ENCODE measurements around the gene HERPUD1. TPM values are rescaled to one million over a fixed set of nuclear protein-coding genes. Genes with fewer than 3 reads are reported as not detected.

HERPUD1 gene
- total and polyA plus RNA-seq, 2 of the 13 experiments (the other 11 are each of a cell fraction or from before 2014, with no cell fraction given) = 96.2 to 323 TPM

GRCh38 chr16:56972403-56973293, 40.7 kb downstream of the HERPUD1 start (continued):
- TF ChIP-seq PHF21A (CRISPR knock-in tag; IDR thresholded peaks at IDR 0.05) = no peak
- TF ChIP-seq ZNF124 (CRISPR knock-in tag; IDR thresholded peaks at IDR 0.05) = 0 out of 2 replicates have a peak, but pooled peaks have one; percentile 17
- no peak for TF ChIP-seq ZNF784 (CRISPR knock-in tag; IDR thresholded peaks at IDR 0.05; ENCODE audit: borderline replicate concordance)
- TF ChIP-seq AHR (CRISPR knock-in tag; IDR thresholded peaks at IDR 0.05) = peak; percentile 52; the same call in 1 of the 2 replicates
- TF ChIP-seq SMAD3 (CRISPR knock-in tag; IDR thresholded peaks at IDR 0.05) = no peak
- TF ChIP-seq ARHGAP35 (CRISPR knock-in tag; IDR thresholded peaks at IDR 0.05; ENCODE audit: borderline replicate concordance) = no peak
- TF ChIP-seq XRCC5 (optimal IDR thresholded peaks at IDR 0.05; ENCODE audit: low read length) = no peak
- TF ChIP-seq PTBP1 (IDR thresholded peaks at IDR 0.05; ENCODE audit: low read depth, low read length, poor library complexity, severe bottlenecking) = no peak
- TF ChIP-seq ZBTB1 (CRISPR knock-in tag; IDR thresholded peaks at IDR 0.05; ENCODE audit: borderline replicate concordance) = no peak
- TF ChIP-seq SNAI1 (CRISPR knock-in tag; IDR thresholded peaks at IDR 0.05; ENCODE audit: borderline replicate concordance) = 0 out of 2 replicates have a peak, but pooled peaks have one; percentile 17
- no peak for TF ChIP-seq JDP2 (CRISPR knock-in tag; IDR thresholded peaks at IDR 0.05; ENCODE audit: borderline replicate concordance)
- TF ChIP-seq ZNF282 (IDR thresholded peaks at IDR 0.05; ENCODE audit: partially characterized antibody) = no peak
- no peak for TF ChIP-seq ZNF558 (CRISPR knock-in tag; IDR thresholded peaks at IDR 0.05; ENCODE audit: borderline replicate concordance)
- no peak for TF ChIP-seq PAXIP1 (CRISPR knock-in tag; conservative IDR thresholded peaks at IDR 0.05)
- no peak for TF ChIP-seq NFE2L2 (IDR thresholded peaks at IDR 0.05; ENCODE audit: low read length)
- TF ChIP-seq TBX2 (CRISPR knock-in tag; IDR thresholded peaks at IDR 0.05; ENCODE audit: borderline replicate concordance) = no peak
- no peak for TF ChIP-seq TEF (CRISPR knock-in tag; IDR thresholded peaks at IDR 0.05)
- TF ChIP-seq SALL1 (CRISPR knock-in tag; IDR thresholded peaks at IDR 0.05) = peak; percentile 45
- no peak for TF ChIP-seq ZNF547 (CRISPR knock-in tag; IDR thresholded peaks at IDR 0.05)
- TF ChIP-seq SKIL (CRISPR knock-in tag; IDR thresholded peaks at IDR 0.05; ENCODE audit: borderline replicate concordance) = no peak
- no peak for TF ChIP-seq ZNF7 (CRISPR knock-in tag; IDR thresholded peaks at IDR 0.05)
- TF ChIP-seq ZNF605 (CRISPR knock-in tag; IDR thresholded peaks at IDR 0.05) = peak; percentile 32; the same call in 1 of the 2 replicates
